ENCODE data around the gene GRAMD2B.
"Not testable (repeated sequence)": the region's sequence is repeated elsewhere in the genome, so short reads cannot be mapped to it uniquely, and the experiment has no call there.

GRAMD2B gene

GRCh38 chr5:126438868-126439267, 15.7 kb downstream of the GRAMD2B start:
- peaks cover 6% of the 10 kb centered on the region for H3K9me3 Mint-ChIP-seq
- peaks cover 44% of the 10 kb centered on the region for H3K36me3 Mint-ChIP-seq (ENCODE audit: low read depth)
- H3K4me3 Mint-ChIP-seq, result no peak overlapping the region
- H3K4me1 Mint-ChIP-seq, result no peaks in the 10 kb centered on the region
- H3K27ac Mint-ChIP-seq, result no peak overlapping the region
- no peaks in the 10 kb centered on the region for H3K27me3 Mint-ChIP-seq (ENCODE audit: low read depth)
- no peak for TF ChIP-seq CTCF (IDR thresholded peaks at IDR 0.05; ENCODE audit: unreplicated experiment in 3 of 3)

GRCh38 chr5:126439724-126440123, 16.5 kb downstream of the GRAMD2B start:
- H3K4me3 Mint-ChIP-seq; H3K9me3 Mint-ChIP-seq; H3K27me3 Mint-ChIP-seq (ENCODE audit: low read depth); H3K27ac Mint-ChIP-seq; H3K4me1 Mint-ChIP-seq: not testable (repeated sequence)
- H3K36me3 Mint-ChIP-seq (ENCODE audit: low read depth), result peaks cover 51% of the 10 kb centered on the region

DNA sequence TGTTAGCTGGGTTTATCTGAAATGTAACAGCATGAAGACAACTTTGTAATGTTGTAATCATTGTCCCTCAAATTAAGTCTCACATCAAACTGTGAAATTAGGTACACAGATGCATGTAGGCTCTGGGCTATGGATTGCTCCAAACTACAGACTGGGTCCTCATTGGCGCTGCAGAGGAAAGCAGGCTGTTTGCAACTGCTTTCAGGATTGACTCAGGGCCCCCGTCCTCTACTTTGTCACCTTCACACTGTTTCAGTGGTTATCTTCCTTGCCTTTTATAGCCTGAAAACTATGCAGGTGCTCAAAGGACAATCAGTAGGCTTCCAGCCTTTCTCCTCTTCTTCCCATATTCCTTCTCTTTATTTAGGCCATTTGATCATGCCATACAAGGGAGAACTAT, 18.0 kb downstream of the GRAMD2B start:
- TF ChIP-seq CTCF (IDR thresholded peaks at IDR 0.05; ENCODE audit: unreplicated experiment in 3 of 3), result no peak
- Mint-ChIP-seq H3K4me3 (no peak overlapping the region), H3K27ac (no peak overlapping the region), H3K27me3 (ENCODE audit: low read depth) (no peaks in the 10 kb centered on the region), H3K36me3 (ENCODE audit: low read depth) (peaks cover 52% of the 10 kb centered on the region), H3K4me1 (peaks cover 14% of the 10 kb centered on the region), H3K9me3 (peaks cover 9% of the 10 kb centered on the region)

DNA sequence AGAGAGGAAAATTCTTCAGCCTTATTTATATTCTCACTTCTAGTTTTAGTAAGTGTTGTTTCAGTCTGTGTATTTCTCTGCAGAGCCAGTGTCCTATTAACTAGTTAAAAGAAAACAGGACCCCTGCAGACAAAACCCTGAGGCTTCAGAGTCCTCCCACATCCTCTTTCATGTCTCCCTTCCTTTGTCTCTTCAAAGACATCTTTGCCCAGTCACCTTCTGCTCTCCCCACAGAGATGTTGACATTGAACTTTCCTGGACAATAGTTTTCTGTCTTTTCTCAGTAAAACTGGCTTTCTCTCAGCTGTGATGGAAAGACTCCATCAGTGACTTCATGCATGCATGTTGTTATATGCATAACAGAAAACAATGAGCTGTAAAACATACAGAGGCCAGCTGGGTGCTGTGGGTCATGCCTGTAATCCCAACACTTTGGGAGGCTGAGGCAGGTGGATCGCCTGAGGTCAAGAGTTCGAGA, 20.2 kb downstream of the GRAMD2B start:
- TF ChIP-seq CTCF (IDR thresholded peaks at IDR 0.05; ENCODE audit: unreplicated experiment in 3 of 3), result no peak
- Mint-ChIP-seq H3K27ac (no peak overlapping the region), H3K9me3 (peaks cover 6% of the 10 kb centered on the region), H3K27me3 (ENCODE audit: low read depth) (no peaks in the 10 kb centered on the region), H3K4me3 (no peak overlapping the region), H3K4me1 (peaks cover 25% of the 10 kb centered on the region), H3K36me3 (ENCODE audit: low read depth) (peaks cover 36% of the 10 kb centered on the region)

GRCh38 chr5:126444137-126444536, 20.9 kb downstream of the GRAMD2B start:
- Mint-ChIP-seq H3K27me3 (ENCODE audit: low read depth) (no peaks in the 10 kb centered on the region), H3K4me1 (peaks cover 30% of the 10 kb centered on the region), H3K27ac (no peak overlapping the region), H3K9me3 (peaks cover 6% of the 10 kb centered on the region), H3K36me3 (ENCODE audit: low read depth) (peaks cover 30% of the 10 kb centered on the region), H3K4me3 (no peak overlapping the region)
- no peak for TF ChIP-seq CTCF (IDR thresholded peaks at IDR 0.05; ENCODE audit: unreplicated experiment in 3 of 3)

DNA sequence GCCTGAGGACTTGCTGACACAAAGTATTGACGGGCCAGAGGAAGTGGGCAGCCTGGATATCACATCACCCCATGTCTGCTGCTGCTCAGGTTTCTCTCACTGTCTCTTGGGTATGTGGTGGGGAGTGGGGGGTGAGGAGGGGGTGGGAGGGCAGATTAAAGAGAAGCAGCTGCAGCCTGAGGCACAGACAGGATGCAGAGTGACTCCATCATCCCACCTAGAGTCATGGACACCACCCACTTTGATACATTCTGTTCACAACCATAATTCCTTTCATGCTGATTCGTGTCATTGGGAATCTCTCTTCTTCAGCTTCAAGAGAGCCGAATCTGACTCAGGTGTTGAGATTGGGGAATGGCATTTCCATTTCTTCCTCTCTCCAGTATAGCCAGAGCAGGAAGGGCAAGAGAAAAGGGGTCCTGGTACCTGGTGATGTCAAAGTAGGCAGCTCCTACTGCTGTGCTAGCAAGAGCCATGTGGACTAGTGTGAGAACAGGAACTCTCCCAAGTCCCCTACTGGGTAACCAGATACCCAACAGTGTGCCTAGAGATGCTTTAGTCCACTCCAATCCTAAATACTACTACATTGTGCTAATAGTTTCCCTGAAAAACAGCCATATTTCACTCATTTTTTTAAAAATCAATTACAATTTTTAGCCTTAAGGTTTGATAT, 22.4 kb downstream of the GRAMD2B start:
- H3K4me1 Mint-ChIP-seq, result peaks cover 42% of the 10 kb centered on the region
- H3K36me3 Mint-ChIP-seq (ENCODE audit: low read depth), result peaks cover 18% of the 10 kb centered on the region
- no peak for TF ChIP-seq CTCF (IDR thresholded peaks at IDR 0.05; ENCODE audit: unreplicated experiment in 3 of 3)
- no peaks in the 10 kb centered on the region for H3K27me3 Mint-ChIP-seq (ENCODE audit: low read depth)
- H3K9me3 Mint-ChIP-seq, result peaks cover 3% of the 10 kb centered on the region
- H3K4me3 Mint-ChIP-seq, result no peak overlapping the region
- peak overlapping the region in 1 of 3 experiments; percentile 92 for H3K27ac Mint-ChIP-seq

Measured in nephron (organoid).